Ovary (tissue), 9 donors: ENCODE measurements around the gene MRPS18C. TPM values are rescaled to one million over a fixed set of nuclear protein-coding genes. Genes with fewer than 3 reads are reported as not detected.

Experiments
- DNase-seq, 5 donors: peaks; one replicate each; pipeline ENCODE4 v3.0.0-alpha.2; 2019 to 2020
- H3K27ac ChIP-seq, 2 donors: fragments of 200-600 bp; one replicate each; pipeline versions ENCODE4 v1.5.1 to v1.8.0; 2019 to 2022
- H3K27me3 ChIP-seq: fragments of 200-600 bp; one replicate; pipeline ENCODE4 v1.8.0; 2022
- H3K36me3 ChIP-seq: fragments of 200-600 bp; sonication (generic); one replicate; pipeline ENCODE4 v1.5.1; 2019
- H3K4me1 ChIP-seq: one replicate; pipeline ENCODE4 v1.8.1; 2013; ENCODE audit warnings: mild to moderate bottlenecking, moderate library complexity; ENCODE audit not compliant: insufficient read depth
- H3K4me3 ChIP-seq: fragments of 200-600 bp; sonication (generic); one replicate; pipeline ENCODE4 v1.5.1; 2017
- H3K9me3 ChIP-seq, 2 donors: fragments of 200-600 bp in 1 of 2; sonication (generic) in 1 of 2; one replicate each; pipeline versions ENCODE4 v1.5.1 to v1.8.1; 2013 to 2019; ENCODE audit warnings: mild to moderate bottlenecking in 1 of 2, moderate library complexity in 1 of 2
- EP300 ChIP-seq: sonication (generic); formaldehyde crosslinking; IDR thresholded peaks from one replicate; pipeline ENCODE4 v1.6.1; 2017; ENCODE audit warnings: antibody characterized with exemption
- POLR2A ChIP-seq: fragments of 450-650 bp; IDR thresholded peaks from one replicate; pipeline ENCODE4 v1.6.1; 2017; ENCODE audit warnings: antibody characterized with exemption, mild to moderate bottlenecking, moderate library complexity
- WGBS, 3 donors: extraction: QIAGEN DNeasy Blood & Tissue Kit in 1 of 3; methylation state at CpG; one replicate each; pipeline versions ENCODE4 v1.1.5 to v1.1.7; 2013 to 2017; 5-methylcytosine and 5-hydroxymethylcytosine counted together
- intact Hi-C, 4 donors: fragments of 100-400 bp; cut with DNase I; formaldehyde crosslinking; loops; one replicate each; pipeline versions ENCODE4 v1.11.0 to v1.15.1; 2022 to 2023
- polyA plus RNA-seq, 2 donors: library from polyadenylated mRNA; stranded (reverse); fragments of 200-250 nt in 1 of 2; fragments of 350-450 nt in 1 of 2; fragmentation: Illumina TruSeq in 1 of 2; extraction: RNeasy Lipid Tissue Mini Kit (QIAGEN cat#74804) in 1 of 2; gene quantifications; one replicate each; pipeline ENCODE4 v1.2.3, GENCODE V29; 2013 to 2014
- total RNA-seq, 7 donors: library from RNA; depleted of rRNA in 2 of 7; stranded (reverse); fragments of >200 nt in 2 of 7; fragmentation: NEBNext Ultra II Directional in 3 of 7; extraction: Animal tissue kit (Norgen Biotek cat#: 25700) in 3 of 7; gene quantifications; one replicate each; pipeline versions ENCODE4 v1.1.0 to v1.2.4, GENCODE V29; 2016 to 2023
- TF ChIP-seq, protein P1 (sequence below), 3 donors: fragments of 450-650 bp in 2 of 3; fragments of 200-600 bp in 1 of 3; IDR thresholded peaks; one replicate each; pipeline versions ENCODE4 v1.5.1 to v1.8.0; 2016 to 2022; ENCODE audit warnings: antibody characterized with exemption in 3 of 3, mild to moderate bottlenecking in 1 of 3
- donor health status: DM: no; HTN: no; CAD: no; lungs with moderate emphysema.
- donor health status: DM: no; HTN: no; CAD: no.
- donor health status: Bipolar disorder and iron deficiency.
- donor health status: DM: yes; HTN: yes; CAD: no.
- donor health status: DM: no; HTN: no; CAD: no.
- donor health status: DM: yes; HTN: yes; CAD: no.

Gene MRPS18C
- total and polyA plus RNA-seq, 9 donors, result 13.0 to 47.5 (median 35.7) TPM

DNA sequence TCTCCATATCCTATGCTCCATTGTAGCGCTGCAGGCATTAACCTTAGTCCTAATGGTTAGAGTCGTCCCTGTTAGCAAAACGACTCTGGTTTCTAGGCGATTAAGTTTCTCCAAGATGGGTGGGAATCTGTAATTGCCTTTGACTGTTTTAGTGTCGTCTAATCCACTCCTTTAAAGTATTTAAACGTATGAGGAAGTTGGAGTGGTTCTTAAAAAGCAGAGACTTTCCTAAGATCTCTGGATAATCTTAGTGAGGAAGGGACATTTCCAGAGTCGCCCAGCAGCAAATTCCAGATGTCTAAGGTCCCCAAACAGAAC, 285 bp downstream of the MRPS18C start:
- intact Hi-C loops, result loop anchor here in 2 of 4 donors (10.0 kb wide), 3 partner anchors 121 to 421 kb away; partner anchors contain the start of genes COPS4 (in 1 of the 2), COQ2 (in 1 of the 2) and HPSE (in 1 of the 2)

DNA sequence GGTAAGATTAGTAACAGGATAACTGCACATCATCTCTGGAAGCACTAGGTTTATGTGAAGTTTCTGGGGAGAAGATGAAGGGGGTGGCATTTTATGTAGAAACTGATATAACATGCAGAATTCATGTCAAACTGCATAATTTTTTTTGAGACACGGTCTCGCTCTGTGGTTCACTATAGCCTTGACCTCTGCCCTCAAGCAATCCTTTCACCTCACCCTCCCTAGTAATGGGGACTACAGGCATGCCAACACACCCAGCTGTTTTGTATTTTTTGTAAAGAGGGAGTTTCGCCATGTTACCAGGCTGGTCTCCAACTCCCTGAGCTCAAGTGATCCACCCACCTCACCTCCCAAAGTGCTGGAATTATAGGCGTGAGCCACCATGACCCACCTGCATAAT, 17.6 kb downstream of the MRPS18C start:
- H3K27me3 ChIP-seq, result no peaks in the 10 kb centered on the region
- H3K9me3 ChIP-seq, result no peaks in the 10 kb centered on the region
- 46 to 63% (median 57%) methylated on average over 4 of the region's 4 CpGs for WGBS, 3 donors
- intact Hi-C loops, result no loop called here
- DNase-seq, result no peak
- TF ChIP-seq POLR2A (no peak), EP300 (no peak)
- TF ChIP-seq, protein P1, sequence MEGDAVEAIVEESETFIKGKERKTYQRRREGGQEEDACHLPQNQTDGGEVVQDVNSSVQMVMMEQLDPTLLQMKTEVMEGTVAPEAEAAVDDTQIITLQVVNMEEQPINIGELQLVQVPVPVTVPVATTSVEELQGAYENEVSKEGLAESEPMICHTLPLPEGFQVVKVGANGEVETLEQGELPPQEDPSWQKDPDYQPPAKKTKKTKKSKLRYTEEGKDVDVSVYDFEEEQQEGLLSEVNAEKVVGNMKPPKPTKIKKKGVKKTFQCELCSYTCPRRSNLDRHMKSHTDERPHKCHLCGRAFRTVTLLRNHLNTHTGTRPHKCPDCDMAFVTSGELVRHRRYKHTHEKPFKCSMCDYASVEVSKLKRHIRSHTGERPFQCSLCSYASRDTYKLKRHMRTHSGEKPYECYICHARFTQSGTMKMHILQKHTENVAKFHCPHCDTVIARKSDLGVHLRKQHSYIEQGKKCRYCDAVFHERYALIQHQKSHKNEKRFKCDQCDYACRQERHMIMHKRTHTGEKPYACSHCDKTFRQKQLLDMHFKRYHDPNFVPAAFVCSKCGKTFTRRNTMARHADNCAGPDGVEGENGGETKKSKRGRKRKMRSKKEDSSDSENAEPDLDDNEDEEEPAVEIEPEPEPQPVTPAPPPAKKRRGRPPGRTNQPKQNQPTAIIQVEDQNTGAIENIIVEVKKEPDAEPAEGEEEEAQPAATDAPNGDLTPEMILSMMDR (IDR thresholded peaks at IDR 0.05), result no peak
- H3K4me3 ChIP-seq, result no peak overlapping the region
- no peaks in the 10 kb centered on the region for H3K36me3 ChIP-seq
- no peak overlapping the region for H3K27ac ChIP-seq
- no peaks in the 10 kb centered on the region for H3K4me1 ChIP-seq

More for the DNA sequence above, 285 bp downstream of the MRPS18C start:
- 0 to 2% (median 0%) methylated on average over 7 of the region's 7 CpGs for WGBS, 3 donors
- TF ChIP-seq POLR2A, result no peak
- no peak for TF ChIP-seq EP300
- TF ChIP-seq, protein P1 (IDR thresholded peaks at IDR 0.05), result no peak
- peaks cover 7% of the 10 kb centered on the region for H3K4me1 ChIP-seq
- no peak for DNase-seq
- H3K4me3 ChIP-seq, result peak overlapping the region; percentile 84
- H3K9me3 ChIP-seq, result no peaks in the 10 kb centered on the region
- no peaks in the 10 kb centered on the region for H3K36me3 ChIP-seq
- peak overlapping the region in 1 of 2 donors; percentile 97 for H3K27ac ChIP-seq
- H3K27me3 ChIP-seq, result no peaks in the 10 kb centered on the region

DNA sequence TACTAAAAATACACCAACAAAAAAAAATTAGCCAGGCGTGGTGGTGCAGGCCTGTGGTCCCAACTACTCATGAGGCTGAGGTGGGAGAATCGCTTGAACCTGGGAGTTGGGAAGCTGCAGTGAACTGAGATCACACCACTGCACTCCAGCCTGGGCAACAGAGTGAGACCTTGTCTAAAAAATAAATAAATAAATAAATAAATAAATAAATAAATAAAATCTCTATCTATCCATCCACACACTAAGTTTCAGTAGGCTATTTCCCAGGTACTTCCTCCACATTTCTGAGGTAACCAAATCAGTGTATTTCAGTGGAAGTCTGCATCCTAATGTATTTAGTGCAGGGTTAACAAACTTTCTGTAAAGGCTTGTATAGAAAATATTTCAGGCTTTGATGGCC, 18.1 kb downstream of the MRPS18C start:
- no peaks in the 10 kb centered on the region for H3K4me1 ChIP-seq
- H3K4me3 ChIP-seq, result no peak overlapping the region
- DNase-seq, result no peak
- H3K27me3 ChIP-seq, result no peaks in the 10 kb centered on the region
- no peaks in the 10 kb centered on the region for H3K36me3 ChIP-seq
- TF ChIP-seq POLR2A (no peak), EP300 (no peak)
- TF ChIP-seq, protein P1 (IDR thresholded peaks at IDR 0.05), result no peak
- no peaks in the 10 kb centered on the region for H3K9me3 ChIP-seq
- H3K27ac ChIP-seq, result no peak overlapping the region
- WGBS, 3 donors, result 95 to 100% (median 99%) methylated on average over 2 of the region's 2 CpGs
- intact Hi-C loops, result no loop called here

DNA sequence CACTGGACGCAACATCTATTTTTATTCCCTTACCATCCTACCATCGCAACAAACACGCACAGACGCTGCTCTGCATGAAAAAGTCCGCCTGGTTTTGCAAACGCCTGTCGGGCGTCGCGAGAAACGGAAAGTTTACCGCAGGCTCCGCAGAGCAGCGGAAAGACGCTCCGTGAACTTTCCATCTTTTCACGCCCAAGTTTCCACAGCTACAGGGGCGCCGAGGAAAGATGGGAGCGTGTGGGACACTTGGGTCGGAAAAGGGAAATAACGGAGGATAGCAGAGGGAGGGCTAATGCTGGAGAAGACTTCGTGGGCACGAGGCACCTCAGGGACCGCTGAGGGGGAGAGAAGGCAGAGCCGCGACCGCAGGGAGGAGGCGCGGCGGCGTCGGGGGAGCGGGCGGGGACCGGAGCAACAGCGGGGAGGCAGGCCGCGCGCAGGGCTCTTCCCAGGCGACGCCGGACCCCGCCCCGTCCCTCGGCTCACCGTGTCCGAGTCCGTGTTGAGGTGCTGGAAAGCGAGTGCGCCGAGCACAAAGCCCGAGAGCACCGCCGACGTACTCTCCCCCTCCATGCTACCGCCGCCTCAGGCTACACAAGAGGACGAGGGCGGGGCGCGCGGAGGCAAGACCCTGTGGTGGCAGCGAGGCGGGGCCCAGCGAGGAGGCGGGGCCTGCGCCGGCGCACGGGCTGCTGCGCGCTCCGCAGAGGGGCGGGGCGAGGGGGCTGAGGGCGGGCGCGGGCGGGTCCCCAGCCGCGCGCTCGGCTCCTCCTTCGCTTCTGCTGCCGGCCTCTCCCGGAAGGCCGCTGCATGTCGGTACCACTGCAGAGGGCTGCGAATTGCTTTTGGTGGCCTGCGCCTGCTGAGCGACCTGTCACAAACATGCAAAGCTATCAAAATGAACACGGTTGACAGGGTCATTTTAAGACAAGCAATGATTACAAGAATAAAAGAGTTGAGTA, 28.9 kb downstream of the MRPS18C start, which contains the start of gene ABRAXAS1:
ABRAXAS1 (minus strand) TSS at position 601 of the 962 bp plus-strand sequence; CDS start at position 573, 28 bp downstream.
- H3K27me3 ChIP-seq, result no peaks in the 10 kb centered on the region
- TF ChIP-seq POLR2A, result peak; percentile 87
- TF ChIP-seq, protein P1 (IDR thresholded peaks at IDR 0.05), result no peak
- peaks cover 2% of the 10 kb centered on the region for H3K4me1 ChIP-seq
- 0 to 1% (median 0%) methylated on average over 89 to 93 of the region's 93 CpGs for WGBS, 3 donors
- H3K27ac ChIP-seq, result peak within 1 kb of the TSS; percentile 56 to 92
- intact Hi-C loops, result loop anchor here in 1 of 4 donors (10.0 kb wide), 1 partner anchor 50 kb away; the partner anchor contains the start of gene GPAT3
- H3K36me3 ChIP-seq, result no peaks in the 10 kb centered on the region
- DNase-seq, result peak; percentile 94 to 96 (median 95)
- no peaks in the 10 kb centered on the region for H3K9me3 ChIP-seq
- H3K4me3 ChIP-seq, result peak within 1 kb of the TSS; percentile 74
